ENCODE measurements around the gene HSPA1B. TPM values are rescaled to one million over a fixed set of nuclear protein-coding genes. Genes with fewer than 3 reads are reported as not detected.
"Not testable (repeated sequence)": the region's sequence is repeated elsewhere in the genome, so short reads cannot be mapped to it uniquely, and the experiment has no call there.

Gene HSPA1B
- total RNA-seq, 6 experiments from 2014 or later: 41.5 to 144 (median 47.5) TPM

DNA sequence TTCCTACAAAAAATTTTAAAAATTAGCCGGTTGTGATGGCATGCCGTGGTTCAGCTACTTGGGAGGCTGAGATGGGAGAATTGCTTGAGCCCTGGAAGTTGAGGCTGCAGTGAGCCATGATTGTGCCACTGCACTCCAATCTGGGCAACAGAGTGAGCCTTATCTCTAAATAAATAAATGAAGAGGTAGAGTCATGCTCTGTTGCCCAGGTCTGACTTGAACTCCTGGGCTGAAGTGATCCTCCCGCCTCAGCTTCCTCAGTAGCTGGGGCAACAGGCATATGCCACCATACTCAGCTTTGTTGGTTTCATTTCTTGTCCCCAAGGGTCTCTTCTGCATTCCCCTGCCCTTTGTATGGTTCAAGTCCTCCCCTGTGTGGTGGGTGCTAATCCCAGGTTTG is 17.0 kb downstream of the HSPA1B start:
- ATAC-seq (peak in 3 of 4 donors; percentile 23 to 45 (median 38)), DNase-seq (no peak)
- intact Hi-C loops (cut with DNase I): no loop called here
- no peaks in the 10 kb centered on the region for H3K27me3 ChIP-seq
- WGBS (ENCODE audit: insufficient coverage, low coverage, low lambda C conversion rate, missing lambda C conversion rate): 94% methylated on average over 3 of the region's 3 CpGs
- H3K9me3 ChIP-seq: no peaks in the 10 kb centered on the region
- no peak overlapping the region for H3K4me3 ChIP-seq
- TF ChIP-seq, protein P1, sequence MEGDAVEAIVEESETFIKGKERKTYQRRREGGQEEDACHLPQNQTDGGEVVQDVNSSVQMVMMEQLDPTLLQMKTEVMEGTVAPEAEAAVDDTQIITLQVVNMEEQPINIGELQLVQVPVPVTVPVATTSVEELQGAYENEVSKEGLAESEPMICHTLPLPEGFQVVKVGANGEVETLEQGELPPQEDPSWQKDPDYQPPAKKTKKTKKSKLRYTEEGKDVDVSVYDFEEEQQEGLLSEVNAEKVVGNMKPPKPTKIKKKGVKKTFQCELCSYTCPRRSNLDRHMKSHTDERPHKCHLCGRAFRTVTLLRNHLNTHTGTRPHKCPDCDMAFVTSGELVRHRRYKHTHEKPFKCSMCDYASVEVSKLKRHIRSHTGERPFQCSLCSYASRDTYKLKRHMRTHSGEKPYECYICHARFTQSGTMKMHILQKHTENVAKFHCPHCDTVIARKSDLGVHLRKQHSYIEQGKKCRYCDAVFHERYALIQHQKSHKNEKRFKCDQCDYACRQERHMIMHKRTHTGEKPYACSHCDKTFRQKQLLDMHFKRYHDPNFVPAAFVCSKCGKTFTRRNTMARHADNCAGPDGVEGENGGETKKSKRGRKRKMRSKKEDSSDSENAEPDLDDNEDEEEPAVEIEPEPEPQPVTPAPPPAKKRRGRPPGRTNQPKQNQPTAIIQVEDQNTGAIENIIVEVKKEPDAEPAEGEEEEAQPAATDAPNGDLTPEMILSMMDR (IDR thresholded peaks at IDR 0.05): no peak
- TF ChIP-seq POLR2A (IDR thresholded peaks at IDR 0.05): no peak
- peaks cover 6 to 16% (median 10%) of the 10 kb centered on the region in 4 donors for H3K36me3 ChIP-seq
- no peak overlapping the region for H3K27ac ChIP-seq
- H3K4me1 ChIP-seq: no peaks in the 10 kb centered on the region

DNA sequence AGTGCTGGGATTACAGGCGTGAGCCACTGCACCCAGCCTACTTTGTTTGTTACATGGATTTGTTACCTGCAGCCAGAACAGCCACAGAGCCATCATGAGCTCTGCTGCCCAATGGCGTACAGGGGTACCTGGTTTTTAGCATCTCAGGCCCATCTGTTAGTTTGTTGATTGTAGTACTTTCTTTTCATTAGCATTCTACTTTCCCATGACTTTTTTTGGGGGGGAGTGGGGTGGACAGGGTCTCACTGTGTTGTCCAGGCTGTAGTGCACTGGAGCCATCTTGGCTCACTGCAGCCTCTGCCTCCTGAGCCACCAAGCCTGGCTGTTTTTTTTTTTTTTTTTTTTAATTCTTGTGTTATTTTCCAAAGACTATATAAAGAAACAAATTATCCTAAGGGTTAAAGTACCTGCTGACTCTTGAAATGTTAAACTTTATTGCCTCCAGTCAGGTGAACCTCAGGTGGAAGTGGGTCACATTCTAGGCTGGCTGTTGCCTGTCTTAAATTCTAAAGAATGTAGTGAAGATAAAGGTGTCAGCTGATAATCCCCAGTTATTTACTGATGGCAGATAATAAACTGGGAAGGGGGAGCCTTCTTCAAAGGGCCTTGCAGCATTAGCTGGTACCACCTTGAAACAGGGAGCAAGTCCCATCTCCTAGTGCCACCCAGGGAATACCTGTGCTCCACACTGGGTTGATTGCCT is 19.9 kb downstream of the HSPA1B start:
- no peaks in the 10 kb centered on the region for H3K36me3 ChIP-seq
- 93% methylated on average over 2 of the region's 2 CpGs for WGBS (ENCODE audit: insufficient coverage, low coverage, low lambda C conversion rate, missing lambda C conversion rate)
- no peak for ATAC-seq
- H3K4me1 ChIP-seq: peaks cover 0 to 10% (median 0%) of the 10 kb centered on the region in 4 donors
- intact Hi-C loops (cut with DNase I): no loop called here
- no peak overlapping the region for H3K27ac ChIP-seq
- H3K4me3 ChIP-seq: no peak overlapping the region
- H3K9me3 ChIP-seq: no peaks in the 10 kb centered on the region
- no peak for DNase-seq
- no peaks in the 10 kb centered on the region for H3K27me3 ChIP-seq
- TF ChIP-seq POLR2A (IDR thresholded peaks at IDR 0.05): no peak
- TF ChIP-seq, protein P1 (IDR thresholded peaks at IDR 0.05): no peak

DNA sequence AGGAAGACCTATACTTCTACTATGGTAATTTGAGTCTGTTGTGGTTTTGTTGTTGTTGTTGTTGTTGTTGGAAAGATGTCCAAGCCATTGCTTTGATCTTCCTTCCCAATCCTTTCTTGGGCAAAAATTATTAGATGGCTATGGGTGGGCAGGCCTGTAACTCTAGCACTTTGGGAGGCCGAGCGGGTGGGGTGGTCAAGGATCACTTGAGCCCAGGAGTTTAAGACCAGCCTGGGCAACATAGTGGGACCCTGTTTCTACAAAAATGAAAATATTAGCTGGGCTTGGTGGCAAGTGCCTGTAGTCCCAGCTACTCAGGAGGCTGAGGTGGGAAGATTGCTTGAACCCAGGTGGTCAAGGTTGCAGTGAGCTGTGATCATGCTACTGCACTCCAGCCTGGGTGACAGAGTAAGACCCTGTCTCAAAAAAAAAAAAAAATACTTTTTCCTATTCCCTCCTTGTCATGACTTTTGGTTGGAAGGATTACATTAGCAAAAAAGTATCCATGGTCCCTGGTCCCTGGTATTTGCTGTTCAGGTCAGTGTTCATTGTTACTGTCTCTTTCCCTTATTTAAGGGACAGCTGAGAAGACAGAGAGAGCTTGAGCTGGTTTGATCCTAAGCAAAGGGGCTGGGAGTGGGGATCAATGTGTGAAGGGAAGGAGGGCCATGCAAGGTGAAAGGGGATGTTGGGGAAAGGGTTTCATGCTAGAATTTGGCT is 23.4 kb downstream of the HSPA1B start:
- Histone ChIP-seq H3K27me3 (no peaks in the 10 kb centered on the region), H3K27ac (no peak overlapping the region), H3K4me1 (peaks cover 0 to 10% (median 0%) of the 10 kb centered on the region in 4 donors), H3K9me3 (no peaks in the 10 kb centered on the region), H3K36me3 (no peaks in the 10 kb centered on the region), H3K4me3 (no peak overlapping the region)
- DNase-seq (no peak), ATAC-seq (peak in 1 of 4 donors; percentile 45)
- WGBS (ENCODE audit: insufficient coverage, low coverage, low lambda C conversion rate, missing lambda C conversion rate): 94% methylated on average over 2 of the region's 2 CpGs
- intact Hi-C loops (cut with DNase I): no loop called here
- TF ChIP-seq POLR2A (IDR thresholded peaks at IDR 0.05): no peak
- TF ChIP-seq, protein P1 (IDR thresholded peaks at IDR 0.05): no peak

DNA sequence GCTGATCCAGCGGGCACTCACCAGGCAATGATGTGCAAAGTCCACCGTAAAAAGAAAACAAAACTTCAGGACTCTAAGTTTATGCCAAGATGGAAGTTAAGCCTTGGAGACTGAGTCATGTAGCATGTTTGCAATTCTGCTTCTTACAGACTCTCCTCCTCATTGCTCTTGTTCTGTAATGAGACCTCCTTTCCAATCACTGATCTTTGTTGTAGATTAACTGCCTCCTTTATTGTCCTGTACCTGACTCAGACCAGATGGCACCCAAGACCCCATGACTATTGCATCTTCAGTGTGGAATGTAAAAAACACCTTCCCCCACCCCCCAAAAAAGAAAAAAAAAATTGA is 23.9 kb downstream of the HSPA1B start:
- intact Hi-C loops (cut with DNase I): no loop called here
- no peak overlapping the region for H3K27ac ChIP-seq
- no peak overlapping the region for H3K4me3 ChIP-seq
- TF ChIP-seq, protein P1 (IDR thresholded peaks at IDR 0.05): no peak
- TF ChIP-seq POLR2A (IDR thresholded peaks at IDR 0.05): no peak
- H3K4me1 ChIP-seq: peaks cover 0 to 10% (median 0%) of the 10 kb centered on the region in 4 donors
- no peaks in the 10 kb centered on the region for H3K27me3 ChIP-seq
- no peaks in the 10 kb centered on the region for H3K36me3 ChIP-seq
- ATAC-seq (peak; percentile 22 to 74 (median 50)), DNase-seq (no peak)
- 36% methylated on average over 2 of the region's 2 CpGs for WGBS (ENCODE audit: insufficient coverage, low coverage, low lambda C conversion rate, missing lambda C conversion rate)
- no peaks in the 10 kb centered on the region for H3K9me3 ChIP-seq

DNA sequence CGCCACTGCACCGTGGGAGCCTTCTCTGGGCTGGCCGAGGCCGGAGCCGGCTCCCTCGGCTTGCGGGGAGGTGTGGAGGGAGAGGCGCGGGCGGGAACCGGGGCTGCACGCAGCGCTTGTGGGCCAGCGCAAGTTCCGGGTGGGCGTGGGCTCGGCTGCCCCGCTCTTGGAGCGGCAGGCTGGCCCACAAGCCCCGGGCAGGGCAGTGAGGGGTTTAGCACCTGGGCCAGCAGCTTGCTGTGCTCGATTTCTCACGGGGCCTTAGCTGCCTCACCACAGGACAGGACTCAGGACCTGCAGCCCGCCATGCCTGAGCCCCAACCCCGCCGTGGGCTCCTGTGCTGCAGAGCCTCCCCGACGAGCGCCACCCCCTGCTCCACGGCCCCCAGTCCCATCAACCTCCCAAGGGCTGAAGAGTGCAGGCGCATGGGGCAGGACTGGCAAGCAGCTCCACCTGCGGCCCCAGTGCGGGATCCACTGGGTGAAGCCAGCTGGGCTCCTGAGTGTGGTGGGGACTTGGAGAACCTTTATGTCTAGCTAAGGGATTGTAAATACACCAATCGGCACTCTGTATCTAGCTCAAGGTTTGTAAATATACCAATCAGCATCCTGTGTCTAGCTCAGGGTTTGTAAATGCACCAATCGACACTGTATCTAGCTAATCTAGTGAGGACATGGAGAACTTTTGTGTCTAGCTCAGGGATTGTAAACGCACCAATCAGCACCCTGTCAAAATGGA is 24.6 kb downstream of the HSPA1B start:
- H3K4me3 ChIP-seq; ATAC-seq; intact Hi-C loops (cut with DNase I); H3K9me3 ChIP-seq; DNase-seq; H3K36me3 ChIP-seq; H3K27ac ChIP-seq; H3K27me3 ChIP-seq: not testable (repeated sequence)
- H3K4me1 ChIP-seq: peaks cover 0 to 10% (median 0%) of the 10 kb centered on the region in 4 donors
- no CpG with 5 or more reads among the region's 35 CpGs for WGBS (ENCODE audit: insufficient coverage, low coverage, low lambda C conversion rate, missing lambda C conversion rate)

DNA sequence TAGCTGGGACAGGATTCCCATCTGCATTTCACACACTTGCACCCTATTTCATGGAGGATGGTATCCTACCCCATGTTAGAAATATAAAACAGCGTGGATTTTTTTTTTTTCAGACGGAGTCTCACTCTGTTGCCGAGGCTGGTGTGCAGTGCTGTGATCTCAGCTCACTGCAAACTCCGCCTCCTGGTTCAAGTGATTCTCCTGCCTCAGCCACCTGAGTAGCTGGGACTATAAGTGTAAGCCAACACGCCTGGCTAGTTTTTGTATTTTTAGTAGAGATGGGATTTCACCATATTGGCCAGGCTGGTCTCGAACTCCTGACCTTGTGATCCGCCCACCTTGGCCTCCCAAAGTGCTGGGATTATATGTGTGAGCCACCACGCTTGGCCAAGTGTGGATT is 30.2 kb downstream of the HSPA1B start:
- H3K4me3 ChIP-seq; DNase-seq; H3K9me3 ChIP-seq; H3K27ac ChIP-seq; H3K4me1 ChIP-seq; ATAC-seq; intact Hi-C loops (cut with DNase I); H3K27me3 ChIP-seq: not testable (repeated sequence)
- no CpG with 5 or more reads among the region's 8 CpGs for WGBS (ENCODE audit: insufficient coverage, low coverage, low lambda C conversion rate, missing lambda C conversion rate)
- H3K36me3 ChIP-seq: peaks cover 0 to 24% (median 3%) of the 10 kb centered on the region in 4 donors

Measured in right lobe of liver (tissue), 6 donors.